ENCODE measurements around the gene ZFYVE28.

The ZFYVE28 gene

DNA sequence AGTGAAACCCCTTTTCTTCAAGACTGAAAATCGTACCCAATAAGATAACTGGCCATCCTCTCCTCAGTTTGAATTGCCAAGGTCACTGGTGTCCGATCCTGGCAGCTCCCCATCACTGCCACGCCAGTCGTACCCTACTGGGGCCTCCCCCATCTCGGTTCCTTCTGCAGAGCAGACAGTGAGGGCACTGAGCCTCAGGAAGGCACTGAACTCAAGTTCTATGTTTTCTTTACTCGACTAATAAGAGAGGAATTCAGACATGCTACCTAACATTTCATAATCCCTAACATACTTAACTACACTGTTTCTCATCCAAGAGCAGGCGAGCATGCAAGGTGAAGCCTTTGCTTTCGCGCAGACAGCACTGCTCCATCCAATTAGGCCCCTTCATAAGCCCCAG, 23.4 kb downstream of the ZFYVE28 start:
- no peak overlapping the region for H3K4me3 ChIP-seq (ENCODE audit: low read depth, low read length)
- H3K27ac ChIP-seq (ENCODE audit: low read depth, low read length), result no peak overlapping the region
- peaks cover 15% of the 10 kb centered on the region for H3K4me1 ChIP-seq (ENCODE audit: control insufficient read depth, insufficient read depth, low read length)
- H3K27me3 ChIP-seq (ENCODE audit: control insufficient read depth, insufficient read depth, low read length), result no peaks in the 10 kb centered on the region
- H3K36me3 ChIP-seq (ENCODE audit: control insufficient read depth, insufficient read depth, low read length), result no peaks in the 10 kb centered on the region
- H3K9ac ChIP-seq (ENCODE audit: low read depth, low read length), result no peak overlapping the region
- H3K9me3 ChIP-seq (ENCODE audit: control insufficient read depth, insufficient read depth, low read length), result no peaks in the 10 kb centered on the region

DNA sequence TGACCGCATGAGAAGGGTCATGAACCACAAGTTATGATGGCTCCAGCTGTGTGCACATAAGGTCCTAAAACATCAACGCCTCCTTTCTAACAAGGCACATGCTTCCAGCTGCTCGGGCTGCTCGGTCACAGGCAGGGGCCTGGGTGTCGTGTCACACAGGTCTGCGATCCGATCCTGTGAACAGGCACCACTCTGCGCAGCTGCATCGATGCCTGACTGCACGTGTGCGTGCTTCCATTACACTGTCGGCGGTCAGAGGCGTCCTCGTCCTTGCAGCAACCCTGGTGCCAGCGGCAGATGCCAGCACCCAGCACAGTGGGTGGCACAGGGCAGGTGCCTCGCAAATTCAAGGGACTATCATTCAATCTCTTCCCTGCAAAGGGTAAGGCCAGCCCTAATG, 23.9 kb downstream of the ZFYVE28 start:
- Histone ChIP-seq H3K4me1 (ENCODE audit: control insufficient read depth, insufficient read depth, low read length) (peaks cover 20% of the 10 kb centered on the region), H3K4me3 (ENCODE audit: low read depth, low read length) (no peak overlapping the region), H3K27ac (ENCODE audit: low read depth, low read length) (no peak overlapping the region), H3K9ac (ENCODE audit: low read depth, low read length) (no peak overlapping the region), H3K27me3 (ENCODE audit: control insufficient read depth, insufficient read depth, low read length) (no peaks in the 10 kb centered on the region), H3K9me3 (ENCODE audit: control insufficient read depth, insufficient read depth, low read length) (no peaks in the 10 kb centered on the region), H3K36me3 (ENCODE audit: control insufficient read depth, insufficient read depth, low read length) (no peaks in the 10 kb centered on the region)

DNA sequence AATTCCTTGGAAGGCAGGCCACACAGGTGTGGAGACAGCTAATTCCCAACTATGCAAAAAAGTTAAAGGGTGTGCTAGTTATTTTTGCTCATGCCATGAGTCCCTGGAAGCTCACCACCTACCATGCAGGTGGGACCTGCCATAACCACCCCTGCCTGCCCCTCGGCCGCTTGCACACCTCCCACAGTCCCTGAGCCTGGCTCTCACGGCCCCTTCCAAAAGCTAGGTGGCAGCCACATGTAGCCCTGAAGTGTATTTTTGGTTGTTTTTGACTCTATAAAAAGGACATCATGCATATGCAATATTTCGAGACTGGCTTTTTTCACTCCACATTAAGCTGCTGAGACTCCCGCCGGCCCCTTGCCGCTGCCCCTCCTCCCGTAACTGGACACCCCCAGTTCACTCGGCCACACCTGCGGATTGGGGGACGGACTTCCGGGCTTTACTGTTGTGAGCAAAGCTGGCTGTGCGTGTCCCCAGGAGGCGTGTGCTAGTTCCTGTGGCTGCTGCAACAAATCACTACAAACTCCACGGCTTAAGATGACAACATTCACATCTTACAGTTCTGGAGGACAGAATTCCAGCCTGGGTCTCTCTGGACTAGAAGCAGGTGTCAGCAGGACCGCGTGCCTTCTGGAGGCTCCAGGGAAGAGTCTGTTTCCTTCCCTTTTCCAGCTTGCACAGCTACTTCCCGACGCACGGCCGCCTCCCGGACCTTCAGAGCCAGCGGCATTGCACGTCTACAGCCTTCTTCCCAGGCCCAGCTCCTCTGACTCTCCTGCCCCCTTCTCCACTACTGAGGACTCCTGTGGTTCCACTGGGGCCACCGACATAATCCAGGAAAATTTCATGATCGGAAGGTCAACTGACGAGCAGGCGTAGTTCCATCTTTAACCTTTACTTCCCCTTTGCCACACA, 24.8 kb downstream of the ZFYVE28 start:
- peaks cover 22% of the 10 kb centered on the region for H3K4me1 ChIP-seq (ENCODE audit: control insufficient read depth, insufficient read depth, low read length)
- peak overlapping the region; percentile 46 for H3K4me3 ChIP-seq (ENCODE audit: low read depth, low read length)
- H3K36me3 ChIP-seq (ENCODE audit: control insufficient read depth, insufficient read depth, low read length), result no peaks in the 10 kb centered on the region
- no peaks in the 10 kb centered on the region for H3K9me3 ChIP-seq (ENCODE audit: control insufficient read depth, insufficient read depth, low read length)
- no peaks in the 10 kb centered on the region; the same call in 1 of the 2 replicates for H3K27me3 ChIP-seq (ENCODE audit: control insufficient read depth, insufficient read depth, low read length)
- H3K27ac ChIP-seq (ENCODE audit: low read depth, low read length), result no peak overlapping the region
- H3K9ac ChIP-seq (ENCODE audit: low read depth, low read length), result no peak overlapping the region

DNA sequence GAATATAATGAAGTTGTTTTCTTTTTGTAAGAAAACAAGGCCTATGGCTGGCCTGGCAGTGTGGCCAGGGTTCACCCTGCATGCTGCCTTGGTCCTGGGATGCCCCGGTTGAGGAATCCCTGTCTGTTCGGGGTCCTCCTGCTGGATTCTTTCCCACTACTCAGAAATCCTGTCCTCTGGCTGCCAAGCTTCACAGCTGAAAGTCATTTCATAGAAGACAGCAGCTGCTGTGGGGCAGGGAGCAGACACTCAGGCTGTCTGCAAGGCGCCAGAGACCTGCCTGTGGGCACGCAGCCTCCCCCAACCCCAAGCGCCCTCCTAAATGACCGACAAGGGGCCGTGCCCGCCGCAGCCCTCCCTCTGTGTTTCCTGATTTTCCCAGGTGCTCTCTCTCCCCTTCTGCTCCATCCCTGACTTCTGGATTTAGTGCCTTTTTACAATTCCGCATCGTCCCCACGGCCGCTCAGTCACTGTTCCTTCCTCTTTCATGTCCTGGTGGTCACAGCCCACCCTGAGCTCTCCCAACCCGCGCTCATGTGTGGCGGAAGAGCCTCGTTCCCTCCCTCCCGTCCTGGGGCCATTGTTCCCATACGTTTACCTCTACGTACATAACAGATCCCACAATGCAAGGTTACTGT, 27.5 kb downstream of the ZFYVE28 start:
- H3K4me1 ChIP-seq (ENCODE audit: control insufficient read depth, insufficient read depth, low read length), result peaks cover 22% of the 10 kb centered on the region
- no peak overlapping the region for H3K9ac ChIP-seq (ENCODE audit: low read depth, low read length)
- H3K4me3 ChIP-seq (ENCODE audit: low read depth, low read length), result no peak overlapping the region
- no peaks in the 10 kb centered on the region; the same call in 1 of the 2 replicates for H3K27me3 ChIP-seq (ENCODE audit: control insufficient read depth, insufficient read depth, low read length)
- H3K27ac ChIP-seq (ENCODE audit: low read depth, low read length), result no peak overlapping the region
- no peaks in the 10 kb centered on the region for H3K36me3 ChIP-seq (ENCODE audit: control insufficient read depth, insufficient read depth, low read length)
- no peaks in the 10 kb centered on the region for H3K9me3 ChIP-seq (ENCODE audit: control insufficient read depth, insufficient read depth, low read length)

DNA sequence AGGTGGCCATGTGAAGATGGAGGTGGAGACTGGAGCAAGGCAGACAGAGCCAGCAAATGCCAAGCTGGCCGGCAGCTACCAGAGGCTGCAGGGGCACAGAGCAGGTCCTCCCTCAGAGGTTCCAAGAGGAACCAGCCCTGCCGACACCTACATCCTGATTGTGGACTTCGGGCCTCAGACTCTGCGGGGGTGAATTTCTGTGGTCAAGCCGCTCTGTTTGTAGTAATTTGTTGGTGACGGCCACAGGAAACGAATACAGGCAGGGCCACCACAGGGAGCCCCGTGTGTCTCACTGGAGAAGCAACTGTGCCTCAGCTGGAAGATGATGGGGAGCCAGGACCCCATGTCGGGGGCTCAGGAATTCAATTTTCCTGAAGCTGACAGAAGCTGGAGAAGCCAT, 28.3 kb downstream of the ZFYVE28 start:
- H3K9me3 ChIP-seq (ENCODE audit: control insufficient read depth, insufficient read depth, low read length), result no peaks in the 10 kb centered on the region
- H3K4me1 ChIP-seq (ENCODE audit: control insufficient read depth, insufficient read depth, low read length), result peaks cover 22% of the 10 kb centered on the region
- no peak overlapping the region for H3K4me3 ChIP-seq (ENCODE audit: low read depth, low read length)
- no peak overlapping the region for H3K27ac ChIP-seq (ENCODE audit: low read depth, low read length)
- H3K27me3 ChIP-seq (ENCODE audit: control insufficient read depth, insufficient read depth, low read length), result no peaks in the 10 kb centered on the region; the same call in 1 of the 2 replicates
- no peaks in the 10 kb centered on the region for H3K36me3 ChIP-seq (ENCODE audit: control insufficient read depth, insufficient read depth, low read length)
- H3K9ac ChIP-seq (ENCODE audit: low read depth, low read length), result no peak overlapping the region

DNA sequence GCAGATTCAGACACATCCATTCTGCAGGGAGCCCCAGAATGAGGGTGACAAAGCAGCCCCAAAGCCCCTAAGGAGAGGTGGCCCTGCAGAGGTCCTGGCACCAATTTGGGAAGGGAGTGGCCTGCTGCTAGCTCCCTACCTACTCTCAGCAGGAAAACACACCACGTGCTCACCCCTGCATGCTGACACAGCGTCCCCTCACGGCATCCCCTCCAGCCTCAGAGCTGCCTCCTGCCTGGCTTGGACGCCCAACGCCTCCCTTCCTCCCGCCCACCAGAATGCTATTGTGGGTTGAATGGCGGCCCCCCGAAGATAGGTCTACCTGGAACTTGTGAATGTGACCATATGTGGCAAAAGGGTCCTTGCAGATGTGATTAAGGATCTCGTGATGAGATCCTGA, 28.8 kb downstream of the ZFYVE28 start:
- no peak overlapping the region for H3K27ac ChIP-seq (ENCODE audit: low read depth, low read length)
- H3K27me3 ChIP-seq (ENCODE audit: control insufficient read depth, insufficient read depth, low read length), result no peaks in the 10 kb centered on the region; the same call in 1 of the 2 replicates
- peaks cover 22% of the 10 kb centered on the region for H3K4me1 ChIP-seq (ENCODE audit: control insufficient read depth, insufficient read depth, low read length)
- no peak overlapping the region for H3K9ac ChIP-seq (ENCODE audit: low read depth, low read length)
- H3K9me3 ChIP-seq (ENCODE audit: control insufficient read depth, insufficient read depth, low read length), result no peaks in the 10 kb centered on the region
- H3K4me3 ChIP-seq (ENCODE audit: low read depth, low read length), result no peak overlapping the region
- H3K36me3 ChIP-seq (ENCODE audit: control insufficient read depth, insufficient read depth, low read length), result no peaks in the 10 kb centered on the region

DNA sequence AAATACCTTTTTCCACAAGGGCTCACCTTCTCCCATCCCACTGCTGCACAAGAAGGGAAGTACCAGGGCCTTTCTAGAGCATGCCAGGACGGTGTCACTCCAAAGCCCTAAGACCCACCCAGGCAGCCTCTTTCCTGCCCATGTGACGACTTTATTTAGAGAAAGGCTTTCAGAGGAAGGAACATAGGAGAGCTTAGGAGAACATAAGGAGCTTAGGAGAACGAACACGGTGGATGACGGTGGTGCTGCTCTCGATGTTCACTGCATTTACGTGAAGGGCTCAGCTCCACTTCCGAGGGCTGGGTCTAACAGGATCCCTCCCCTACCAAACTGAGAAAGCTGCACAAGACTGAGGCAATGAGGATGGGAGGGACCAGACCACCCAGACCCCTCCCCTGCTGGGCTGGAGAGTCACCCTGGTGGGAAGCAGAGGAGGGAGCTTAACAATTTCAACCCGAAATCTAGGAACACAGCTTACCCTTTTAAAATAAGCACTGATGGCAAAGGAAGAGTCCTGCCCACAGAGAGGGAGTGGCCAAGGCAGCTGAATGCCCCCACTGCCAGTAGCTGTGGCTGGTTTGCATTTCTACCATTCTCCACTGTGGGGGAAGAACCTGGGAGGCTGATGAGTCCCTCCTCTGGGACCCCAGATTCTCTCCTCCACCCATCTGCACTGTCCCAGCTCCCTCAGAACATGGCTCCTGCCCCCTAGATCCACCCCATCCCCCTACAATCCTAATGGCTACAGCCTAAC, 29.8 kb downstream of the ZFYVE28 start:
- no peaks in the 10 kb centered on the region for H3K36me3 ChIP-seq (ENCODE audit: control insufficient read depth, insufficient read depth, low read length)
- no peak overlapping the region for H3K4me3 ChIP-seq (ENCODE audit: low read depth, low read length)

DNA sequence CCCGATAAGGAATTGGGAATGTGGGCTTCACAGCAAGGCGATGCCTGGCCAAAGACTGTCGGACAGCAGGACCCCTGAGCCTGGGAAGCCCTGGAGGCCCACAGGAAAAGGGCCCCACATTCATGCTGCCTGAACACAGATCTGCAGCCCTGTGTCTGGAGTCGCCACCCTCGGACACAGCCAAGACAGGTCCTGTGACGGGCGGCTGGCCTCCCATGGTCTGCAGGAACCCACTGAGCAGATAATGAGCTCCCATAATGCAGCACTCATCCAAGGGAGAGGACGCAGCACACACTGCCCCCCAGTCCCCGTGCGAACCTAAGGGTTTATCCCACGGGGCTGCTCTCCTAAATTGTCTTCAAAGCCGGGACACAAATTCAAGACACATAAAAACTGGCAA, 30.6 kb downstream of the ZFYVE28 start:
- no peaks in the 10 kb centered on the region for H3K36me3 ChIP-seq (ENCODE audit: control insufficient read depth, insufficient read depth, low read length)
- H3K9me3 ChIP-seq (ENCODE audit: control insufficient read depth, insufficient read depth, low read length), result no peaks in the 10 kb centered on the region
- H3K9ac ChIP-seq (ENCODE audit: low read depth, low read length), result no peak overlapping the region
- H3K4me1 ChIP-seq (ENCODE audit: control insufficient read depth, insufficient read depth, low read length), result peaks cover 8% of the 10 kb centered on the region
- H3K27ac ChIP-seq (ENCODE audit: low read depth, low read length), result no peak overlapping the region
- no peak overlapping the region for H3K4me3 ChIP-seq (ENCODE audit: low read depth, low read length)
- no peaks in the 10 kb centered on the region; the same call in 1 of the 2 replicates for H3K27me3 ChIP-seq (ENCODE audit: control insufficient read depth, insufficient read depth, low read length)

More for the DNA sequence above, 29.8 kb downstream of the ZFYVE28 start:
- Histone ChIP-seq H3K4me1 (ENCODE audit: control insufficient read depth, insufficient read depth, low read length) (peaks cover 15% of the 10 kb centered on the region), H3K27me3 (ENCODE audit: control insufficient read depth, insufficient read depth, low read length) (no peaks in the 10 kb centered on the region; the same call in 1 of the 2 replicates), H3K27ac (ENCODE audit: low read depth, low read length) (no peak overlapping the region), H3K9ac (ENCODE audit: low read depth, low read length) (no peak overlapping the region), H3K9me3 (ENCODE audit: control insufficient read depth, insufficient read depth, low read length) (no peaks in the 10 kb centered on the region)

DNA sequence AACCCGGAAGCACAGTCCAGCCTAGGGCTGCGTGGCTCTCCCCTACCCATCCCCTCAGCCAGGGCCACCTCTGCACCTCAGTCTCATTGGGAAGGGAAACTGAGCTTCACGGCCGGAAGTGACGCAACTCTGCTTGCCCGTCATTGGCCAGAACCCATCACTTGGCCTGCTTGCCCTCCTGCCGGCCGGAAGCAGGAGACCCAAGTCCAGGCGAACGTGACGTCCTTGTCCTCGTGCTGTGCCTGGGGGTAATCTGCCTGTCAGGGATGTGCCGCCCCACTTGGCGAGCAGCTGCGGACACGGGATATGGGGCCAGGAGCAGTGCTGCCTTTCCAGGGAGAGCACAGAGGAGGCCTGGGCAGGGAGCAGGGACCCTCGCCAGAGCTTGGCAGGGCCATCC, 31.2 kb downstream of the ZFYVE28 start:
- Histone ChIP-seq H3K36me3 (ENCODE audit: control insufficient read depth, insufficient read depth, low read length) (no peaks in the 10 kb centered on the region), H3K4me1 (ENCODE audit: control insufficient read depth, insufficient read depth, low read length) (peaks cover 8% of the 10 kb centered on the region), H3K27me3 (ENCODE audit: control insufficient read depth, insufficient read depth, low read length) (no peaks in the 10 kb centered on the region; the same call in 1 of the 2 replicates), H3K27ac (ENCODE audit: low read depth, low read length) (no peak overlapping the region), H3K9me3 (ENCODE audit: control insufficient read depth, insufficient read depth, low read length) (no peaks in the 10 kb centered on the region), H3K4me3 (ENCODE audit: low read depth, low read length) (no peak overlapping the region), H3K9ac (ENCODE audit: low read depth, low read length) (no peak overlapping the region)

DNA sequence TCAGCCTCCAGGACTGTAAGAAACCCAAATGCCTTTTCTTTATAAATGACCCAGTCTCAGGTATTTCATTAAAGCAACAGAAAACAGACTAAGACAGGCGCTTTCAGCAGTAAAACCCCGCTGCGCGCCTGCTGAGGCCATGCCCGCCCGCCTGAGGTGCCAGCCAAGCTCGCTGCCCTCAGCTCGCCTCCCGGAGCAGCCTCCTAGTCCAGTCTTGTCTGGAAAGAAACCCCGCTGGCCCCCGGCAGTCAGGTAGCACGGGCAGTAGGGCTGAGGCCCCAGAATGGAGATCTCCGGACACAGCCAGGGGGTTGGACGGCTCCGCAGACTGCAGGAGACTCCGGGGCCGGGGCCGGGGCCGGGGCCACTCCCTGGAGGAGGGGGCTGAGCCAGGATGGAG, 31.7 kb downstream of the ZFYVE28 start:
- Histone ChIP-seq H3K36me3 (ENCODE audit: control insufficient read depth, insufficient read depth, low read length) (no peaks in the 10 kb centered on the region), H3K27me3 (ENCODE audit: control insufficient read depth, insufficient read depth, low read length) (no peaks in the 10 kb centered on the region; the same call in 1 of the 2 replicates), H3K4me3 (ENCODE audit: low read depth, low read length) (no peak overlapping the region), H3K27ac (ENCODE audit: low read depth, low read length) (no peak overlapping the region), H3K4me1 (ENCODE audit: control insufficient read depth, insufficient read depth, low read length) (peaks cover 8% of the 10 kb centered on the region), H3K9ac (ENCODE audit: low read depth, low read length) (no peak overlapping the region), H3K9me3 (ENCODE audit: control insufficient read depth, insufficient read depth, low read length) (no peaks in the 10 kb centered on the region)
